HG03460 (cell line): ENCODE measurements around the gene NME7.

ENCODE experiments used
- ATAC-seq: cut with Tn5 transposase; IDR thresholded peaks from one replicate; pipeline ENCODE4 v1.9.1; 2021; ENCODE audit not compliant: unreplicated experiment

Gene NME7

GRCh38 chr1:169090308-169090899 lies 277.2 kb downstream of the NME7 start:
- ATAC-seq, result no peak

DNA sequence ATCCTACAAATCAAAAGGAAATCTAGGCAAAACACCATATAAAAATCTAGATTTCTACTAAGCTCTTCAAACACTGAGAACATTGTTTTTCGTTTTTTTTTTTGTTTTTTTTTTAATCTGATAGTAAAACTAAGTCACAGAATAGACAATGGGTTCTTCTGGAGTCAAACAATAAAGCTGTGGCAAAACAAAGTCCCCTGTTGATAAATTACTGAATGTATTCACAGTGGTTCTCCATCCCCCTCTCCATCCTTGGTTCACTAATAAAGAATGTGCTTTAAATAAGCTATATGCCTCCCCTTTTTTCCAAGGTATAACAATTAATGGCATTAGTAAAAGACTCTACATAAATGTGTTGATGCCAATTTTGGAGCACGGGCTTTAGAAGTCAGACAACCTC lies 277.8 kb downstream of the NME7 start:
- no peak for ATAC-seq

GRCh38 chr1:169087876-169088275 lies 279.7 kb downstream of the NME7 start:
- ATAC-seq, result no peak

GRCh38 chr1:169086603-169087455 lies 280.8 kb downstream of the NME7 start:
- ATAC-seq, result no peak

GRCh38 chr1:169085911-169086310 lies 281.7 kb downstream of the NME7 start:
- ATAC-seq, result no peak
